Frontal cortex (tissue), 4 donors: ENCODE results near the gene CDKN1C. TPM values are rescaled to one million over a fixed set of nuclear protein-coding genes. Genes with fewer than 3 reads are reported as not detected.

Experiments
- DNase-seq, 2 donors: peaks; one replicate each; pipeline ENCODE4 v3.0.0; 2012; ENCODE audit warnings: low spot score in 2 of 2
- FAIRE-seq: peaks from 2 replicates; lab custom pipeline; 2012; peaks lifted over from hg19 to GRCh38; lab: Jason Lieb, UNC
- total RNA-seq: library from RNA; depleted of rRNA; stranded (reverse); fragments of >200 nt; gene quantifications from one replicate; pipeline ENCODE4 v1.2.3, GENCODE V29; 2014
- donor health status: control.
- donor health status: control.
- donor health status: control.

The CDKN1C gene
- total RNA-seq, 1 donor from 2014 or later = 36.7 TPM

DNA sequence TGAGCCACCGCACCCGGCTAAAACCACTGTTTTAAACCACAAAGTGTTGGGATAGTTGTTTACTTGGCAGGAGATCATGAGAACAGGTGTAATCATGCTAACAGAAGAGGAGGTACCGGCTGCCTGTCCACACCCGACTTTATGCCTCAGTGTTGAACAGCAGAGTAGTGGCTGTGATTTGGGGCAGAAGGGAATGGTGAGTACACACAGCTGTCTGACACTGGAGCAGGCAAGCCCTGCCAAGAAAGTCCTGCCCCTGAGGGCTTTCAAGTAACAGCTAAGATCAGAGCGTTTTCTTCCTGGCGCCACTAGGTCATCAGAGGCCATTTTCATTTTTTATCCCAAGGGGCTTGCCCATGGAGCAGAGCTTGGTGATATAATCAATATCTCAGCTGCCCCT, 8.1 kb downstream of the CDKN1C start:
- no peak for DNase-seq
- no peak for FAIRE-seq

DNA sequence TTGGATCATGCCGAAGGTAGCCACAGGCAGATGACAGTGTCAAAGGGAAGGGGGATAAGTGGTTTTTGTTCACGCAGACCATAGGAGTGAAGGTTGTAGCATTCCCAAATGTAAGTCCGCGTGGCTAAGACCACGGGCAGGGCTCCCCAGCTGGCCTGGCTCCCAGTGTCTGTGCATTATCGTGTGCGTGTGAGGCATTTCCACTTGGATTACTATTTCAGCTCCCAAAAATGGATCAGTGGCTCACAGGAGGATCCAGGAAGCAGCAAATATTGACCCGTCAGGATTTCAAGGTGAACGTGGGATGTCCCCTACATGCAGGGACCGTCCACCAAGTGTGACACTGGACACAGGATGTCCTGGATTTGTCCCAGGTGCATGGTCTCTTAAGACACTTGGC, 10.6 kb downstream of the CDKN1C start:
- no peak for FAIRE-seq

DNA sequence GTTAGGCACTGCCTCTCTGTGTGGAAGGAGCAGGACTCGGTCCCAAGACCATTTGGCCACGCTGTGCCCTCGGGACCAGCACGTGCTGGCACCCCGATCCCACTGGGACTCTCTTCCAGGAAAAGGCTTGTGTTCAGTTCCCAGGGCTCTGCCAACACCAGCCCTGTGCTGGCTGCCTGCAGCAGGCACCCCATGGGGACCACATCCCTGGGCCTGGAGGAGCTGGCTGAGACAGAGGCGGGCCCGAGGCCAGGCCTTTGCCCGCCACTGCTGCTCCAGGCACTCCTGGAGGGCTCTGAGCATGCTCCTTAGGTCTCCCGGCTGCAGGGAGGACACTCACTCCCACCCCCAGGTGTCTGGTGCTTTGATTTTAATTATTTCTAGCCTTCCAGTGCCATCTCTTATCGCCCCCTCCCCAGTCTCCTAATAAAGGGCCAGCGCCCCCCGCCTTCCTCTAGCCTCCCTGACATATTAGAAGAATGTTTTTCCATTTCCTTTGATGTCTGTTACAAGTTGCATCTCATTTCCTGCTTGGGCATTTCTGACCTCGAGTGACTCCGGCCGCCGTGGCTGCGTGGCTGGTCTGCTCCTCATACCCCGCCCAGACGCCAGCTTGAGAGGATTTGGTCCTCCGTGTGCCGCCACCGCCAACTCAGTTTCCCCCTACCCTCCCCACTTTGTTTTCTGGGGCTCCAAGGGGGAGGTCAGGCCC, 14.4 kb downstream of the CDKN1C start:
- no peak for FAIRE-seq
- DNase-seq = no peak

More for the DNA sequence above, 10.6 kb downstream of the CDKN1C start:
- no peak for DNase-seq

DNA sequence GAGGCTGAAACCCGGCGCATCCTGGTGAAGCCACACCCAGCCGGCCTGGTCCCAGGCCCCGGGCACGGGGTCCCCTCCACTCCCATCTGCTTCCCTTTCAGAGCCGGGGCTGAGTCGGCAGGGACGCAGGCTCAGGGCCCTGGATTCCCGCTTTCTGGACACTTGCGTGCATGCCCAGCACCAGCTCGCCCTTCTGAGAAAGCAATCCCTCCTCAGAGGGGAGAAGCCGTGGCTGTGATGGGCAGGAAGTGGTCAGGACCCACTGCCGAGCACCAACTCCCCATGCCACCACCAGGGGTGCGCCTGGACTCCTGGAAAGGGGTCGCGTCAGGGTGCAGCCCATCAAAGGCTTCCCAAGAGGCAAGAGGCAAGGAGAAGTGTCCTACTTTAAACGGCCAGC, 15.1 kb downstream of the CDKN1C start:
- DNase-seq (no peak), FAIRE-seq (no peak)

DNA sequence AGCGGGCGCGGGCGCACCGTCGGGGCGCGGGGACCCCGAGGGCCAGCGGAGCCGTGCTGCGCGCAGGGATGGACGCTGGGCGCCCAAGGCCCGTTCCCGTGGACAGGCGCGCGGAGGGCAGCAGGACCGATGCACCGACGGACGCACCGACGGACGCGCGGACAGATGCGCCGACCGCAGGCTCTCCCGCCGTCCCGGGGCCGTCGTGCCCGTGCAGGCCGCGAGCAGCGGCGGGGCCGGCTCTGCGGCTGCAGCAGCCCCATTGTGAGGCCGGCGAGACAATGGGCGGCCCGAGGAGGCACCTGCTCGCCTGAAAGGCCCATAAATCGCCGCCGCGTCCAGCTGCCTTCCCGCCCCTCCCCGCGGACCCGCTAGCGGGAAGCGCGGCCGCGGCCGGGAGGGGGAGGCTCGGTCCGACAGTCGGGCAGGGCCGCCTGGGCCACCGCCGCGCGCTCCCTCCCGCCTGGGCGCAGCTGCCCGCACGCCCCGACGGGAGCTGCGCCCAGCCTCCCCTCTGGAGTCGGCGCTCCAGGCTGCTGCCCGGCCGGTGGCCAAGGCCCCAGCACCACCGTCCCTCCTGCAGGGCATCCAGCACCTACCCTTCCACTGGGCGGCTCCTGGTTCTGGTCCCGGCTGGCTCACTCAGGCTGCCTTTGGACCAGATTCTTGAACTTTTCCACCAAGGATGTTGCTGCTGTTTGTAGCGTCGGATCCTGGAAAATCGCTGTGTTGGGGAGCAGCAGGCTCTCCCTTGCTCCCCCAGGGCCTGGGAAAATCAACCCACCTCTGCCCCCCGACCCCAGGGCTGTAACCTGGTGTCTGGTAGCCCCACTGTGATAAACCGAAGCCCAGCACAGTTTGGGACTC, 15.8 kb downstream of the CDKN1C start:
- no peak for FAIRE-seq
- DNase-seq = peak in 1 of 2 donors; percentile 74

DNA sequence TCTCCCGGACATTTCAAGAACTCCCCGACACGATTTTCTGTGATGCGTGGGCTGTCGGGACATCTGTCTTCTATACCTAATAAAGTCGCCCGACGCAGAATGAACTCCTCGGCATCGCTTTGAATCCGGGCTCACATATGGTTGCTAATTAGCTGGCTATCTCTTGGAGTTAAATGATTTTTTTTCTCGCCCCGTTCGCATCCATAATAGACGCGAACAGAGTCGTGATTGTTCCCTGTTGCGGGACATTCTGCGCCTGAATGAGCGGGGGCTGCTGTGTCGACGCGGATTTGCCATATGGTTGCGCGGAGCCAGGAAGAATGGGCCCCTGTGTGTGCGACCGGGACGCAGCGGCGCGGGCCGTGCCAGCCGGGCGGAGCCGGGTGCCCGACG, 16.4 kb downstream of the CDKN1C start:
- peak; percentile 68 to 90 for DNase-seq
- no peak for FAIRE-seq

DNA sequence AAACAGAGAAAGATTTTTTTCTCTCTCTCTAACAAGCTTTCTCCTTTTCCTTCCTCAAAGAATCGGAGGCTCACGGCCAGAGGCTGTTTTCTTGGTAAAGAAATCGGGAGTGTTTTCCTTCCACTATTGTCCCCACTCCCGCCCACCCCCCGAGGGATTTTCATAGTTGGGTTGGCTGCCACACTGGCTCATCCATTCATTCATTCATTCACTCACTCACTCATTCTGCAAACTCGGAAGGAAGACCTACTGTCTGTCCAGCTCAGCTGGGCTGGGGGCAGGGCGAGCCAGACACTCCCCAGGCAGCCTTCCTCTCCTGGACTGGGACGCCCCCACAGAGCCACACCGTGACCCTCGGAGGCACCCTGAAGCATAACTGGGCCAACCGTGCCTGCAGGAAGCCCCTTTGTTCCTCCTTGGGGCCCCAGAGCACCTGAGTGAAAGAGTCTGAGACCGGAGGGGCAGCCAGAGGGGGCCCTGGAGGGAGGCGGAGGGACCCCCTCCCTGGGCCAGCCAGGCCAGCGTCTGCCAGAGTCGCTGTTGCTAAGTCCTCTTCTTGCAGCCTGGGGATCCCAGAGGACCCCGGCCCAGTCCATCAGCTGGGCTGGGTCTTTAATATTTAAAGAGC, 17.0 kb downstream of the CDKN1C start:
- no peak for FAIRE-seq

DNA sequence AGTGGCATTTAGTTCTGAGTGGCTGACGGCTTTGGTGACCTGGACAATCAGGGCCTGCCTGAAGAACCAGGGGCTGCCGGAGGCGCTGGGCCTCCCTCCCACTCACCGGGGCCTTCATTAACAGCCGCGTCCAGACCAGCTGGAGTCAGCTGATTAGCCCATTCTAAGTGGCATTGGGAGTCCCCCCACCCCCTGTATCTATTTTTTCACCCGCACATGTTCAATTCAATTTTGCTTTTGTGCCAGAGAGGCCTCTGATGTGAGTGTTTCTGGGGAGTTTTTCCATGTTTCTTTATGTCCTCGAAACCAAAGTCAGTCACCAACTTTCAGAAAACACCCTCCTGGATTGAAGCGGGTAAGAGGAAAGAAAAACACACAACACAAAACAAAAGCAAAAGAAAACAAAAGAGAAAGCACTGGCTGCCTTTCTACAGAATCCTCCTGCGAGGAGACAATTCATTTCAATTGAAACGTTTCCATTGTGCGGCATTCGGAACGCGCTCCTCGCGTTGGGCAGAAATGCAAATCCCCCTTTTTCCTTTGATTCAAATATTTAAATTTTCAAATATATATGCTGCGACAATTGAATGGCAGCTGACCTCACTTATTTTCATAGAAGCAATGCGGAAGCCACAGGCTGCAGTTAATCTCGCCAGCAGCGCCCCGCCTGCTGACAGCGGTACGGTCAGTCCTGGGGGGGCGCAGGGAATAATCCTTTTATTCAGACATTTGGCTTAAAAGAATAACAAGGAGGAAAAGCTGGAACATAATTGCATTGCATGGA, 17.7 kb downstream of the CDKN1C start:
- no peak for FAIRE-seq
- no peak for DNase-seq

More for the DNA sequence above, 17.0 kb downstream of the CDKN1C start:
- no peak for DNase-seq

DNA sequence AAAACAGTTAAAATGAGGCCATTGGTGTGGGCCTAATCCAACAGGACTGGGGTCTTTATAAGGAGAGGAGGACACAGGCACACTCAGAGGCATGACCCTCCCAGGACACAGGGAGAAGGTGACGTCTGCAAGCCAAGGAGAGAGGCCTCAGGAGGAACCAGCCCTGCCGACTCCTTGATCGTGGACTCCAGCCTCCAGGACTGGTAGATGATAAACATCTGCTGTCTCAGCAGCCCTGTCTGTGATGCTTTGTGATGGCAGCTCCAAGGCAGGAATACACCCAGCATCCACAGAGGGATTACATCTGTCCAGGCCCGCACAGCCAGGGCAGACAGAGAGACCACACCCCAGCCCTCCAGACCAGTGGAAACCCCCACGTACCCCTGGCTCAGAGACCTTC, 18.4 kb downstream of the CDKN1C start:
- no peak for DNase-seq

DNA sequence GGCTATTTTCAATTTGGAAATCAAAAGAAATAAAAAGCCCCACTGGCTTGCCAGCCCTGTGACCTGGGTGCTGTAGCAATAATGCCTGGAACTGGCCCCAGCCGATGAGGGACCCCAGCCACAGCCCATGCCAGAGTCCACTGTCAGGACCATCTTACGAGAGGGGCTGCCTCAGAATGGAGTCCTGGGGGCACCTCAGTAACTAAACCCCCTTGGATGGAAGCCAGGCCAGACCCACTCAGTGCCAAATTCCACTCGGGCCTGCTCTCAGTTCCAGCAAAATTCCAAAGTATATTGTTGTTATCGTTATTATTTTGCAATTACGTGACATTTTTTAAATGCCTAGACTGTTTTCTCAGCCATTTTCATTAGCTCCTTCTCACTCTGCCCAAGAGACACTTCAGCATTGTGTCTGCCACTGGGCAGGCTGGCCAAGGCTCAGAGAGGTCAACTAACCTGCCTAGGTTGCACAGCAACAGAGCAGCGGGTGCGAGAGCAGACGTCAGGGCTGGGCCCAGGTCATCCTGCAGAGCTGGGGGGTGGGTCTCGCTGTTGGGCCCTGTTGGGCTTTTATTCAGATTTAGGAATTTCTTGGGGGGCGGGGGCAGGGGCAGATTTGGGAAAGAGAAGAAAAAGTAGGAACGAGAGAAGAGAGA, 19.5 kb downstream of the CDKN1C start:
- FAIRE-seq (no peak), DNase-seq (no peak)

More for the DNA sequence above, 18.4 kb downstream of the CDKN1C start:
- no peak for FAIRE-seq

DNA sequence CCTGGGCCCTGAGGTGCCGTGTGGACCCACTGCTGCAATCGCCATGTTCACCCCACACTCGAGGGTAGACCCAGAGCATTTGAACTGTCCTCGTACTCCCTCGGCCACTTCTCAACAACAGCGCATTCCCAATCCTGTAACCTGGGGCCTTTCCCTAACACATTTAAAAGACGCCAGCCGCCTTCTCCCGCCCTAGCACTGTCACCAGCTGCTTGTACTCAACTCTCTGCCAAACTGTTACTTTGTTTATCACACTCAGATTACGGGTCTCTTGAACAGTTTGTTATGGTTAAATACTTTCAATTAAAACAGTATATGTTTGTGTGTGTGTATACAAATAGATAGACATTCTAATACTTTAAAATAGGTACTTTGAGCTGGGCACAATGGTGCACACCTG, 20.7 kb downstream of the CDKN1C start:
- no peak for DNase-seq

DNA sequence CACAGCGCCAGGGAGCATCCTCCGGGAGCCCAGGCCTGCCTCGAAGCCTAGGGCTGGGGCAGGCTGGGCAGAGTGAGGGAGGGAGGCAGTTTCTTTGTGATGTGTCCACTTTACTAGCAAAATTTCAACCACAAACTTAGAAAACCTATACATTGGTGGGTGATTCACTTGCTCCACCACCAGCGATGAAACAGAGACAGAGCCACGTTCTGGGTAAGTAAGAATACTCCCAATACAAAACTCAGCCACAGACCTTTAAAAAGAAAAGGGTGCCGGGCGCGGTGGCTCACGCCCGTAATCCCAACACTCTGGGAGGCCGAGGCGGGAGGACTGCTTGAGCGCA, 22.3 kb downstream of the CDKN1C start:
- no peak for DNase-seq
- no peak for FAIRE-seq

More for the DNA sequence above, 20.7 kb downstream of the CDKN1C start:
- FAIRE-seq = no peak

DNA sequence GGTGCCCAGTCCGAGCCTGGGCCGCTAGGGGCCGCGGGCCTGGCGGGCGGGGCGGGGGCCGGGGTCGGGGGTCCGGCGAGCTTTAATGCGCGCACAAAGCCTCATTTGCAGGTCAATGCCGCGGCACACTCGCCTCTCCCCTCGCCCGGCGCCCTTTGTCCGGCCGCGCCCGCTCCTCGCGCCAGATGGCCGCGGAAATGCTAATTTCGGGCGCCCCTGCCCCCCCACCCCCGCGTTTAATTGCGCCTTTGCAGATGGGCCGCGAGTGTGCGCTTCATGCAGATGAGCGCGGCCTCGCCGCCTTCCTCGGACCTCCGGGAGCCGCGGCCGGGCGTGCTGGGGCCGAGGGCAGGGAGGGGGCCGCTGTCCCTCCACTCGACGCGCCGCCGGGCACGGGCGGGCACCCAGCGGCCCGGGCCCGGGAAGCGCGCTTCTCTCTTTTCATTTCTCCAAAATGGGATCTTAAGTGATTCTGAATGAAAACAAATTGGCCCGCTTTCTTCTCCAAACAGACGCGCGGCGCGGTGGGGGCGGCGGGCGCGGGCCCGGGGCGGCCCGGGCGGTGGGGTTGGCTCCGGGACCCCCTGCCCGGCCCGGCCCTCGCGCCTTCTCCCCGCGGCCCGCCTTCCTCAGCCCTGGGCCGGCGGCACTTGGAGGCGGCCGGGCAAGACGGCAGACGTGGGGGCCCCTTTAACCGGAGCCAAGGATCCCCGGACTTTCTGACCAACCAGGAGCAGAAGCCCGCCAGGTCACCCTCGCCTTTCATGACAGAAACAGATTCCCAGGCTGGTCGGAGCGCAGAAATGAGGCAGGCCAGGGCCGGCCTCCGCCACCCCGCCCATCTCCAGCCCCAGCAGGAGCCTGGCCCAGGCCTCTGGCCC, 22.9 kb downstream of the CDKN1C start:
- DNase-seq = peak; percentile 58 to 68
- FAIRE-seq = no peak

DNA sequence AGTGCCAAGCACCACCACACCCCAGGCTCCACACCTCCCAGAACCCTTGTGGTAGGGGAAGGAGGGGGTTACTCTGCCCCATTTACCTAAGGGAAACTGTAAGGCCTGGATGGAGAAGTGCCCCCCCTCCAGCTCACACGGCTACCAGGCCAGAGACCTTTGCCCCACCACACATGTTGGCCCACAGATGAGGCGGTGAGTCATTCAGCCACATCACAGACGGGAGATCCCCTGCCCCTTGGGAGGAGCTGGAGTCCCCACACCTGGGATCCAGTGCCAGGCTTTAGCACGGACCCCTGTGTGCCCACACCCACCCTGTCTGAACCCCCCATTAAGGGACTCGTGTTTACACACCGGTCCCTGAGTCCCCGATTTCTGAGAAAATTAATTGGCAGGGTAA, 24.9 kb downstream of the CDKN1C start:
- DNase-seq (no peak), FAIRE-seq (no peak)

DNA sequence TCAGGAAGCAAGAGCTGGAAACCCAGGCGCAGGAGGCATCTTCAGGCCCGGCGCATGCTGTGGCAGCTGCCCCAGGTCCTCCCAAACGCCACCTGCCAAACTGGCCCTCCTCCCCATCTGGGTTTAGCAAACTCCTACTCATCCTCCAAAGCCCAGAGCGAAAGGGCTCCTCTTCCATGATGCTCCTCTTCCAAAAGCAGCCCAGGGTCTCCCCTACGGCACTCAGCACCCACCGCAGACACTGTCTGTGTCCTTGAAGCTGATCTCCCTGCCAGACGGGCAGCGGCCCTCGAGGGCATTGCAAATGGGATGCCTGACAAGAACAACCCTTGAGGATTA, 25.9 kb downstream of the CDKN1C start:
- no peak for FAIRE-seq
- no peak for DNase-seq

DNA sequence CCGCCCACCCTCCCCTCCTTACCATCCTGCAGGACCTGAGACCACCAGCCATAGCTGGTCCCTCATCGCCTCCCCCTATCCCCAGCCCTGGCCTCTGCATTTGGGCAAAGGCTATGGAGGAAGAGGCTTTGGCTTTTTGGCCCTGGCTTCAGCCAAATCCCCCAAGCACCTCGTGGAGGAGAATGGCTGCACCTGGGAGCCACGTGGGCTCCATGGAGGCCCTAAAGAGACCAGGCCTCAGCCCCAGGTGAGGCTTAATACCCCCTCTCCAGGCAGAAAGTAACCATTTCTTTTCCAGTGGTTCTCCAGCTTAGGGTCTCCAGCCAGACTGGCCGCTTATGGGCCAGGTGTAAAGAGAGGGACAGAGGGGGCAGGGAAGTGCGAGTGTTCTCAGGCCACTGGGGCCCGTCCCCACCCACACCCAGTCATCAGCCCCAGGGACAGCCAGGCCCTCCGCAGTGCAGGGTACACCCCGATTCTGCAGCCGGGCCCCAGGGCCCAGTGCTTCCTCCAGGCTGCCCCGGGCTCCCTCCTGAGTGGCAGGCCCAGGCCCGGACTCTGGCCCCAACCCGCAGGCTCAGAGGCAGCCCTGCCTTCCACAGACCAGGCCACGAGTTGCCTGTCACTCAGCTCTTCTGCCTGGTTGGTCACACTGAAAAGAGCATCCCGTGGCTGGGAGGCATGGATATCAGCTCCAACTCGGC, 26.4 kb downstream of the CDKN1C start:
- DNase-seq = no peak

DNA sequence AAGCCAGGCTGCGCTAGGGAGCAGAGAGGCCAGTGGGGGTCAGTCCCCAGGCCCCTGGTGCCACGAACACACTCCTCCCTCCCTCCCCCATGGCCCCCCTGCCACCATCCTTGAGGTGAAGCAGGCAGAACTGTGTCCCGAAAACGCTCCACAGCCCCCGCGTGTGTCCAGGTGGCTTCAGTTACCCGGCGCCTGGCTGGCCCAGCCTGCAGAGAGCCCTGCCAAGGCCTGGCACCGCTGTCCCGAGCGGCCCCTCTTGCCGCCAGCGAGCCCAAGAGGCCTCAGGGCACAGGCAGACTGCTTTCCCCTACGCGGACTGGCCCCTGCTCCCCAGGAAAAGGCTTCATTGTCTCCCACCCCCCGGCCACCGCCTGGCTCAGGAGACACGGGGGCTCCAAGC, 27.7 kb downstream of the CDKN1C start:
- FAIRE-seq (no peak), DNase-seq (no peak)

More for the DNA sequence above, 26.4 kb downstream of the CDKN1C start:
- FAIRE-seq = no peak

DNA sequence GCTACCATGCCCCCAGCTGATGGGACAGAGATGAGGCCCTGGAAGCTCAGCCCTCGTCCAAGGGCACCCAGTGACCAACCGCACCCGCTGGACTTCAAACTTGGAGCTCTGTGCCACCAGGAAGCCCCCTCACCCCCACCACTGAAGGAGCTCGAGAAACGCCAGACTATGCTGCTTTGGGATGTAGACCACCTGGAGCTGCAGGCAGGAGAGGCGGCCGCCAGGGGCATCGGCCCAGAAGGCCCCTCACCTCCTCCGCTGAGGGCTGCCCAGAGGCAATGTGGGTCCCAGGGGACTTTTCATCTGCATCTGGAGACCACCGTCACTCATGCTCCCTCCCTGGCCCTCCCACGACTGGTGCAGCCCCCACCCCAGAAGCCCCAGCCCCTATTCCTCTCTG, 28.3 kb downstream of the CDKN1C start:
- DNase-seq (no peak), FAIRE-seq (no peak)
